Measurements from ENCODE around the gene CAMSAP2. TPM values are rescaled to one million over a fixed set of nuclear protein-coding genes. Genes with fewer than 3 reads are reported as not detected.
"Not testable (repeated sequence)": the region's sequence is repeated elsewhere in the genome, so short reads cannot be mapped to it uniquely, and the experiment has no call there.

CAMSAP2 gene
- total RNA-seq, 2 donors from 2014 or later = 5.4 to 7.5 TPM

DNA sequence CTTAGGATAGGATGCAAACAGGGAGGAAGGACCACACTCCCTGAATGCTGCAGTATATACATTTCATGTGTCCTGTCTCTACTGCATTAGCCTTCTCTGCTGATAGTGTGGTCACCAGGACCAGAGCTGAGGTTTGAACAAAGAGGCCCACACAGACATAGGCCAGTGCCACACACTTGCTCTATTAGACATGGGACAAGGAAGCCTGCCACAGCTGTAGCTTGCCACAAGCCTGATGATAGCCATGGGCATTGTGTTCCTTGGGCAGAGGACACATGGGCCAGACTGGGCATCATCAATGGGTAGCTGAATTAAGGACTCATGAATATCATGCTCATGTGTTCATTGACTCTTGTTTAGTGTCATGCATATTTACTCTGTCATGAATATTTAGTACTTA lies 10.4 kb downstream of the CAMSAP2 start:
- H3K4me1 ChIP-seq = no peaks in the 10 kb centered on the region
- no peaks in the 10 kb centered on the region for H3K9me3 ChIP-seq
- intact Hi-C loops (cut with DNase I) = no loop called here
- no peak overlapping the region for H3K4me3 ChIP-seq
- DNase-seq = no peak
- H3K36me3 ChIP-seq = no peaks in the 10 kb centered on the region
- no peak overlapping the region for H3K27ac ChIP-seq
- no peak overlapping the region for H3K9ac ChIP-seq (ENCODE audit: low read depth in 2 of 2, low read length in 2 of 2)
- no peaks in the 10 kb centered on the region for H3K27me3 ChIP-seq
- no peak for TF ChIP-seq CTCF (IDR thresholded peaks at IDR 0.05)

DNA sequence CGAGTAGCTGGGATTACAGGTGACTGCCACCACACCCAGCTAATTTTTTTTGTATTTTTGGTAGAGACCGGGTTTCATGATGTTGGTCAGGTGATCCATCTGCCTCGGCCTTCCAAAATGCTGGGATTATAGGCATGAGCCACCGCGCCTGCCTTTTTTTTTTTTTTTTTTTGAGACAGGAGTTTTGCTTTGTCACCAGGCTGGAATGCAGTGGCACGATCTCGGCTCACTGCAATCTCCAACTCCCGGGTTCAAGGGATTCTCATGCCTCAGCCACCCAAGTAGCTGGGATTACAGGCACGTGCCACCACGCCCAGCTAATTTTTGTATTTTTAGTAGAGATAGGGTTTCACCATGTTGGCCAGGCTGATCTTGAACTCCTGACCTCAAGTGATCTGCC lies 12.1 kb downstream of the CAMSAP2 start:
- H3K4me3 ChIP-seq; H3K36me3 ChIP-seq; H3K4me1 ChIP-seq; intact Hi-C loops (cut with DNase I); DNase-seq; H3K9me3 ChIP-seq; H3K9ac ChIP-seq (ENCODE audit: low read depth in 2 of 2, low read length in 2 of 2); H3K27ac ChIP-seq; H3K27me3 ChIP-seq: not testable (repeated sequence)

DNA sequence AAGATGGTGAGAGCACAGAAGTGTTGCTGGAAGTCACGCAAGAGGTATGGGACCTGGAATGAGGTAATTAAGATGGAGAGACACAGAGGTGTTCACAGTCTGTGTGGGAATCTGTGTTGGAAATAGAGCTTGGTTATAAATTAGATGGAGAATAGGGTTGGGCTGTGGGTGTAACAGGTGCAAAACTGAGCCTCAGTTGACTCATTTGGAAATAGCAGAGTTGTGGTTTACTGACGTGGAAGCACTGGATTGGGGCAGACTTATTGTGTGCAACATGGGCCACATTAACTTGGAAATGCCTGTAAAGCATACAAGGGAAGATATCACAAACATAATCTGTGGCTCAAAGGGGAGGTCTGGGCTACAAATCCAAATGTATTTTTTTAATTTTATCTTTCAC lies 13.0 kb downstream of the CAMSAP2 start:
- Histone ChIP-seq H3K36me3 (no peaks in the 10 kb centered on the region), H3K4me1 (no peaks in the 10 kb centered on the region), H3K9ac (ENCODE audit: low read depth in 2 of 2, low read length in 2 of 2) (no peak overlapping the region), H3K9me3 (no peaks in the 10 kb centered on the region), H3K4me3 (no peak overlapping the region), H3K27me3 (no peaks in the 10 kb centered on the region), H3K27ac (no peak overlapping the region)
- TF ChIP-seq CTCF (IDR thresholded peaks at IDR 0.05) = no peak
- intact Hi-C loops (cut with DNase I) = no loop called here
- no peak for DNase-seq

GRCh38 chr1:200753650-200754198 lies 15.0 kb downstream of the CAMSAP2 start:
- TF ChIP-seq CTCF (IDR thresholded peaks at IDR 0.05) = no peak
- no peak for DNase-seq
- intact Hi-C loops (cut with DNase I) = no loop called here
- no peaks in the 10 kb centered on the region for H3K27me3 ChIP-seq
- H3K9me3 ChIP-seq = no peaks in the 10 kb centered on the region
- H3K9ac ChIP-seq (ENCODE audit: low read depth in 2 of 2, low read length in 2 of 2) = no peak overlapping the region
- no peaks in the 10 kb centered on the region for H3K4me1 ChIP-seq
- no peak overlapping the region for H3K4me3 ChIP-seq
- H3K36me3 ChIP-seq = no peaks in the 10 kb centered on the region
- H3K27ac ChIP-seq = no peak overlapping the region

DNA sequence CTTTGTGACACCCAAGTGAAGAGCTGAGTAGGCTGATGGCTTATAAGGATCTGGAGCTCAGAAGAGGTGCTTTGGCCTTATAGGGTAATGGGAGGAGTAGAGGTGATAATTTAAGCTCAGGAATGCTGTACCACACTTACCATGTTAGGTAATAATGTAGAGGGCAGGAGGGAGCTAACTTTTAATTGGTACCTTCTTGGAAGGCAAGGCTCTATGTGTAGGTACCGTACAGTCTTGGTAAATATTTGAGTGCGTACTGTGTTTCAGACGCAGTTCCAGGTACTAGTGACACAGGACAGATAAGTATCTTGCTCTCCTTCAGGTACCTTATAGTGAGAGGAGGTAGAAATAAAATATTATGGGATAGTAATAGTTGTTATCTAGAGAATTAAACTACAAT lies 16.8 kb downstream of the CAMSAP2 start:
- Histone ChIP-seq H3K9me3 (no peaks in the 10 kb centered on the region), H3K27ac (no peak overlapping the region), H3K4me1 (no peaks in the 10 kb centered on the region), H3K9ac (ENCODE audit: low read depth in 2 of 2, low read length in 2 of 2) (no peak overlapping the region), H3K4me3 (no peak overlapping the region), H3K27me3 (no peaks in the 10 kb centered on the region), H3K36me3 (no peaks in the 10 kb centered on the region)
- TF ChIP-seq CTCF (IDR thresholded peaks at IDR 0.05) = no peak
- intact Hi-C loops (cut with DNase I) = no loop called here
- DNase-seq = no peak

GRCh38 chr1:200762089-200762488 lies 23.4 kb downstream of the CAMSAP2 start:
- Histone ChIP-seq H3K27me3 (no peaks in the 10 kb centered on the region), H3K4me1 (no peaks in the 10 kb centered on the region), H3K36me3 (no peaks in the 10 kb centered on the region), H3K9me3 (no peaks in the 10 kb centered on the region), H3K4me3 (no peak overlapping the region), H3K27ac (no peak overlapping the region), H3K9ac (ENCODE audit: low read depth in 2 of 2, low read length in 2 of 2) (no peak overlapping the region)
- no peak for DNase-seq
- intact Hi-C loops (cut with DNase I) = no loop called here
- TF ChIP-seq CTCF (IDR thresholded peaks at IDR 0.05) = no peak
